Liver (tissue), 9 donors: ENCODE results near the gene CTSE. TPM values are rescaled to one million over a fixed set of nuclear protein-coding genes. Genes with fewer than 3 reads are reported as not detected.

Source experiments
- DNase-seq: peaks from one replicate; pipeline ENCODE4 v3.0.0-alpha.2; 2017; ENCODE audit warnings: low spot score
- H3K27ac ChIP-seq, 2 donors: one replicate each; pipeline ENCODE4 v1.7.0; 2013; ENCODE audit warnings: inconsistent platforms in 2 of 2, low read length in 2 of 2, control low read depth in 1 of 2, low read depth in 1 of 2, mild to moderate bottlenecking in 1 of 2
- H3K27me3 ChIP-seq, 4 donors: one replicate each; pipeline versions ENCODE4 v1.6.1 to v1.7.0; 2013; ENCODE audit warnings: low read length in 3 of 4, inconsistent platforms in 1 of 4, mild to moderate bottlenecking in 1 of 4, moderate library complexity in 1 of 4; ENCODE audit not compliant: control insufficient read depth in 4 of 4, insufficient read depth in 4 of 4
- H3K36me3 ChIP-seq, 4 donors: one replicate each; pipeline versions ENCODE4 v1.6.1 to v1.7.0; 2013; ENCODE audit warnings: low read length in 3 of 4, mild to moderate bottlenecking in 3 of 4, low read depth in 1 of 4, moderate library complexity in 1 of 4; ENCODE audit not compliant: control insufficient read depth in 4 of 4, insufficient read depth in 3 of 4
- H3K4me1 ChIP-seq, 4 donors: one replicate each; pipeline versions ENCODE4 v1.6.1 to v1.7.0; 2013; ENCODE audit warnings: low read length in 3 of 4, mild to moderate bottlenecking in 3 of 4, moderate library complexity in 1 of 4; ENCODE audit not compliant: control insufficient read depth in 4 of 4, insufficient read depth in 4 of 4
- H3K4me3 ChIP-seq, 3 donors: one replicate each; pipeline versions ENCODE4 v1.6.1 to v1.7.0; 2013; ENCODE audit warnings: low read length in 3 of 3, control low read depth in 1 of 3, low read depth in 1 of 3, mild to moderate bottlenecking in 1 of 3
- H3K9ac ChIP-seq, 2 donors: one replicate each; pipeline ENCODE4 v1.7.0; 2013; ENCODE audit warnings: low read length in 2 of 2, mild to moderate bottlenecking in 2 of 2, moderate library complexity in 2 of 2, control low read depth in 1 of 2, low read depth in 1 of 2
- H3K9me3 ChIP-seq, 4 donors: one replicate each; pipeline versions ENCODE4 v1.6.1 to v1.7.0; 2013; ENCODE audit warnings: low read length in 3 of 4; ENCODE audit not compliant: control insufficient read depth in 4 of 4
- EGR1 ChIP-seq, 2 donors: IDR thresholded peaks; 2 replicates each; pipeline ENCODE4 v1.6.1; 2016 to 2018; ENCODE audit warnings: antibody characterized with exemption in 2 of 2, low read depth in 2 of 2
- FOXA1 ChIP-seq: IDR thresholded peaks from 2 replicates; pipeline ENCODE4 v1.6.1; 2016; ENCODE audit warnings: antibody characterized with exemption
- FOXA2 ChIP-seq: IDR thresholded peaks from 2 replicates; pipeline ENCODE4 v1.6.1; 2016; ENCODE audit warnings: antibody characterized with exemption
- GABPA ChIP-seq, 2 donors: IDR thresholded peaks in 1 of 2; conservative IDR thresholded peaks in 1 of 2; 2 replicates each; pipeline ENCODE4 v1.6.1; 2016; ENCODE audit warnings: antibody characterized with exemption in 2 of 2, mild to moderate bottlenecking in 1 of 2, moderate library complexity in 1 of 2
- HNF4A ChIP-seq, 2 donors: conservative IDR thresholded peaks; 2 replicates each; pipeline ENCODE4 v1.6.1; 2016; ENCODE audit warnings: antibody characterized with exemption in 2 of 2, mild to moderate bottlenecking in 2 of 2
- HNF4G ChIP-seq: IDR thresholded peaks from 2 replicates; pipeline ENCODE4 v1.6.1; 2016; ENCODE audit warnings: antibody characterized with exemption
- JUND ChIP-seq, 2 donors: IDR thresholded peaks; 2 replicates each; pipeline ENCODE4 v1.6.1; 2016; ENCODE audit warnings: antibody characterized with exemption in 2 of 2
- NR2F2 ChIP-seq: IDR thresholded peaks from 2 replicates; pipeline ENCODE4 v1.6.1; 2016; ENCODE audit warnings: antibody characterized with exemption
- RAD21 ChIP-seq, 2 donors: IDR thresholded peaks; 2 replicates each; pipeline ENCODE4 v1.6.1; 2016; ENCODE audit warnings: antibody characterized with exemption in 2 of 2, mild to moderate bottlenecking in 2 of 2
- RXRA ChIP-seq, 2 donors: IDR thresholded peaks; 2 replicates each; pipeline ENCODE4 v1.6.1; 2017 to 2018; ENCODE audit warnings: antibody characterized with exemption in 2 of 2, mild to moderate bottlenecking in 1 of 2
- SP1 ChIP-seq: IDR thresholded peaks from 2 replicates; pipeline ENCODE4 v1.6.1; 2018; ENCODE audit warnings: antibody characterized with exemption, mild to moderate bottlenecking
- TAF1 ChIP-seq: conservative IDR thresholded peaks from 2 replicates; pipeline ENCODE4 v1.6.1; 2016; ENCODE audit warnings: antibody characterized with exemption, mild to moderate bottlenecking
- YY1 ChIP-seq: IDR thresholded peaks from 2 replicates; pipeline ENCODE4 v1.6.1; 2016; ENCODE audit warnings: antibody characterized with exemption, mild to moderate bottlenecking
- WGBS: extraction: QIAGEN DNeasy Blood & Tissue Kit; methylation state at CpG from one replicate; pipeline ENCODE4 v1.1.7; 2013; 5-methylcytosine and 5-hydroxymethylcytosine counted together
- polyA plus RNA-seq, 2 donors: library from polyadenylated mRNA; stranded (reverse) in 1 of 2; unstranded in 1 of 2; fragments of 200-250 nt in 1 of 2; fragments of >200 nt in 1 of 2; fragmentation: Nextera tagmentation in 1 of 2; extraction: Ambion mirVana in 1 of 2; gene quantifications; one replicate each; pipeline versions ENCODE4 v1.2.1 to v1.2.3, GENCODE V29; 2013 to 2015
- total RNA-seq, 2 donors: library from RNA; depleted of rRNA; stranded (reverse); fragments of >200 nt; gene quantifications; one replicate each; pipeline ENCODE4 v1.2.3, GENCODE V29; 2014
- TF ChIP-seq, protein P1 (sequence below): IDR thresholded peaks from 2 replicates; pipeline ENCODE4 v1.6.1; 2016; ENCODE audit warnings: antibody characterized with exemption, mild to moderate bottlenecking
- TF ChIP-seq, protein P2 (sequence below): IDR thresholded peaks from 2 replicates; pipeline ENCODE4 v1.6.1; 2016; ENCODE audit warnings: antibody characterized with exemption
- TF ChIP-seq, protein P3 (sequence below): fragments of 150-350 bp; IDR thresholded peaks from 2 replicates; pipeline ENCODE4 v1.5.1; 2017; ENCODE audit warnings: improper control_type of control experiment, low read depth, low read length; ENCODE audit not compliant: missing input control
- TF ChIP-seq, protein P4 (sequence below): IDR thresholded peaks from 2 replicates; pipeline ENCODE4 v1.6.1; 2016; ENCODE audit warnings: antibody characterized with exemption
- TF ChIP-seq, protein P5 (sequence below): IDR thresholded peaks from 2 replicates; pipeline ENCODE4 v1.6.1; 2016; ENCODE audit warnings: antibody characterized with exemption
- donor health status: healthy.
- donor health status: healthy.
- donor health status: healthy.
- donor health status: healthy.
- donor health status: healthy.

CTSE gene
- total and polyA plus RNA-seq, 4 donors: under 0.01 to 32.8 (median 0.06) TPM

DNA sequence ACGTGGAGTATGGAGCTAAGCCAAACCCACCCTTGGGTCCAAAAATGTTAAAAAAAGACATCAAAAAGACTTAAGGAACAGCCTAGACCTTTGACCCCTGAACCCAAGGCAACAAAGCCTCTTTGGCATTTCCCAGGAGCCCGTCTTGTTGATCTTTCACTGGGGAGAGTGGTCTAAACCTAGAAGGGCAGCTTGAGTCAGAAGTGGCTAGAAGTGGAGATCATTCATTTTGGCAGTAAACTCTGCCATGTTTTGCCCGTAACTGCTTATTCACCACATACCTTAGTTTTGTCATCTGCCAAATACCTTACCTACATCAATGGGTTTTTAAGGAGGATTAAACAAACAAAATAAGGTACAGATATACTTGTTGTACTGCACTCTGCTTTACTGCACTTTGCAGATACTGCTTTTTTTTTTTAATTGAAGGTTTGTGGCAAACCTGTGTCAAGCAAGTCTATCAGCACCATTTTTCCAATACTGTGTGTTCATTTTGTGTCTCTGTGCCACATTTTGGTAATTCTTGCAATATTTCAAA lies 1.7 kb upstream of the CTSE start:
- Histone ChIP-seq H3K4me3 (no peak overlapping the region), H3K36me3 (no peaks in the 10 kb centered on the region), H3K9ac (no peak overlapping the region), H3K4me1 (peaks cover 0 to 18% (median 8%) of the 10 kb centered on the region in 4 donors), H3K9me3 (no peaks in the 10 kb centered on the region), H3K27ac (no peak overlapping the region), H3K27me3 (no peaks in the 10 kb centered on the region)
- TF ChIP-seq FOXA2 (no peak), GABPA (IDR thresholded peaks at IDR 0.05 in 1 of 2, conservative IDR thresholded peaks at IDR 0.05 in 1 of 2) (no peak), SP1 (no peak), HNF4G (no peak), EGR1 (IDR thresholded peaks at IDR 0.05; ENCODE audit: low read depth in 2 of 2) (no peak), JUND (IDR thresholded peaks at IDR 0.05) (no peak), TAF1 (no peak), RAD21 (IDR thresholded peaks at IDR 0.05) (no peak), RXRA (IDR thresholded peaks at IDR 0.05) (no peak), HNF4A (conservative IDR thresholded peaks at IDR 0.05) (no peak), NR2F2 (no peak), YY1 (no peak), FOXA1 (no peak)
- TF ChIP-seq, protein P1, sequence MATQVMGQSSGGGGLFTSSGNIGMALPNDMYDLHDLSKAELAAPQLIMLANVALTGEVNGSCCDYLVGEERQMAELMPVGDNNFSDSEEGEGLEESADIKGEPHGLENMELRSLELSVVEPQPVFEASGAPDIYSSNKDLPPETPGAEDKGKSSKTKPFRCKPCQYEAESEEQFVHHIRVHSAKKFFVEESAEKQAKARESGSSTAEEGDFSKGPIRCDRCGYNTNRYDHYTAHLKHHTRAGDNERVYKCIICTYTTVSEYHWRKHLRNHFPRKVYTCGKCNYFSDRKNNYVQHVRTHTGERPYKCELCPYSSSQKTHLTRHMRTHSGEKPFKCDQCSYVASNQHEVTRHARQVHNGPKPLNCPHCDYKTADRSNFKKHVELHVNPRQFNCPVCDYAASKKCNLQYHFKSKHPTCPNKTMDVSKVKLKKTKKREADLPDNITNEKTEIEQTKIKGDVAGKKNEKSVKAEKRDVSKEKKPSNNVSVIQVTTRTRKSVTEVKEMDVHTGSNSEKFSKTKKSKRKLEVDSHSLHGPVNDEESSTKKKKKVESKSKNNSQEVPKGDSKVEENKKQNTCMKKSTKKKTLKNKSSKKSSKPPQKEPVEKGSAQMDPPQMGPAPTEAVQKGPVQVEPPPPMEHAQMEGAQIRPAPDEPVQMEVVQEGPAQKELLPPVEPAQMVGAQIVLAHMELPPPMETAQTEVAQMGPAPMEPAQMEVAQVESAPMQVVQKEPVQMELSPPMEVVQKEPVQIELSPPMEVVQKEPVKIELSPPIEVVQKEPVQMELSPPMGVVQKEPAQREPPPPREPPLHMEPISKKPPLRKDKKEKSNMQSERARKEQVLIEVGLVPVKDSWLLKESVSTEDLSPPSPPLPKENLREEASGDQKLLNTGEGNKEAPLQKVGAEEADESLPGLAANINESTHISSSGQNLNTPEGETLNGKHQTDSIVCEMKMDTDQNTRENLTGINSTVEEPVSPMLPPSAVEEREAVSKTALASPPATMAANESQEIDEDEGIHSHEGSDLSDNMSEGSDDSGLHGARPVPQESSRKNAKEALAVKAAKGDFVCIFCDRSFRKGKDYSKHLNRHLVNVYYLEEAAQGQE: no peak
- TF ChIP-seq, protein P2, sequence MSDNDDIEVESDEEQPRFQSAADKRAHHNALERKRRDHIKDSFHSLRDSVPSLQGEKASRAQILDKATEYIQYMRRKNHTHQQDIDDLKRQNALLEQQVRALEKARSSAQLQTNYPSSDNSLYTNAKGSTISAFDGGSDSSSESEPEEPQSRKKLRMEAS: no peak
- TF ChIP-seq, protein P3, sequence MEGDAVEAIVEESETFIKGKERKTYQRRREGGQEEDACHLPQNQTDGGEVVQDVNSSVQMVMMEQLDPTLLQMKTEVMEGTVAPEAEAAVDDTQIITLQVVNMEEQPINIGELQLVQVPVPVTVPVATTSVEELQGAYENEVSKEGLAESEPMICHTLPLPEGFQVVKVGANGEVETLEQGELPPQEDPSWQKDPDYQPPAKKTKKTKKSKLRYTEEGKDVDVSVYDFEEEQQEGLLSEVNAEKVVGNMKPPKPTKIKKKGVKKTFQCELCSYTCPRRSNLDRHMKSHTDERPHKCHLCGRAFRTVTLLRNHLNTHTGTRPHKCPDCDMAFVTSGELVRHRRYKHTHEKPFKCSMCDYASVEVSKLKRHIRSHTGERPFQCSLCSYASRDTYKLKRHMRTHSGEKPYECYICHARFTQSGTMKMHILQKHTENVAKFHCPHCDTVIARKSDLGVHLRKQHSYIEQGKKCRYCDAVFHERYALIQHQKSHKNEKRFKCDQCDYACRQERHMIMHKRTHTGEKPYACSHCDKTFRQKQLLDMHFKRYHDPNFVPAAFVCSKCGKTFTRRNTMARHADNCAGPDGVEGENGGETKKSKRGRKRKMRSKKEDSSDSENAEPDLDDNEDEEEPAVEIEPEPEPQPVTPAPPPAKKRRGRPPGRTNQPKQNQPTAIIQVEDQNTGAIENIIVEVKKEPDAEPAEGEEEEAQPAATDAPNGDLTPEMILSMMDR: no peak
- TF ChIP-seq, protein P4, sequence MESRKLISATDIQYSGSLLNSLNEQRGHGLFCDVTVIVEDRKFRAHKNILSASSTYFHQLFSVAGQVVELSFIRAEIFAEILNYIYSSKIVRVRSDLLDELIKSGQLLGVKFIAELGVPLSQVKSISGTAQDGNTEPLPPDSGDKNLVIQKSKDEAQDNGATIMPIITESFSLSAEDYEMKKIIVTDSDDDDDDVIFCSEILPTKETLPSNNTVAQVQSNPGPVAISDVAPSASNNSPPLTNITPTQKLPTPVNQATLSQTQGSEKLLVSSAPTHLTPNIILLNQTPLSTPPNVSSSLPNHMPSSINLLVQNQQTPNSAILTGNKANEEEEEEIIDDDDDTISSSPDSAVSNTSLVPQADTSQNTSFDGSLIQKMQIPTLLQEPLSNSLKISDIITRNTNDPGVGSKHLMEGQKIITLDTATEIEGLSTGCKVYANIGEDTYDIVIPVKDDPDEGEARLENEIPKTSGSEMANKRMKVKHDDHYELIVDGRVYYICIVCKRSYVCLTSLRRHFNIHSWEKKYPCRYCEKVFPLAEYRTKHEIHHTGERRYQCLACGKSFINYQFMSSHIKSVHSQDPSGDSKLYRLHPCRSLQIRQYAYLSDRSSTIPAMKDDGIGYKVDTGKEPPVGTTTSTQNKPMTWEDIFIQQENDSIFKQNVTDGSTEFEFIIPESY: no peak
- TF ChIP-seq, protein P5, sequence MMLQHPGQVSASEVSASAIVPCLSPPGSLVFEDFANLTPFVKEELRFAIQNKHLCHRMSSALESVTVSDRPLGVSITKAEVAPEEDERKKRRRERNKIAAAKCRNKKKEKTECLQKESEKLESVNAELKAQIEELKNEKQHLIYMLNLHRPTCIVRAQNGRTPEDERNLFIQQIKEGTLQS: no peak
- WGBS: 90% methylated on average over 3 of the region's 3 CpGs
- DNase-seq: no peak
